ENCODE measurements around the gene RASAL2. TPM values are rescaled to one million over a fixed set of nuclear protein-coding genes. Genes with fewer than 3 reads are reported as not detected.

The RASAL2 gene
- total and polyA plus RNA-seq, 10 donors = 0.42 to 24.4 (median 14.6) TPM

DNA sequence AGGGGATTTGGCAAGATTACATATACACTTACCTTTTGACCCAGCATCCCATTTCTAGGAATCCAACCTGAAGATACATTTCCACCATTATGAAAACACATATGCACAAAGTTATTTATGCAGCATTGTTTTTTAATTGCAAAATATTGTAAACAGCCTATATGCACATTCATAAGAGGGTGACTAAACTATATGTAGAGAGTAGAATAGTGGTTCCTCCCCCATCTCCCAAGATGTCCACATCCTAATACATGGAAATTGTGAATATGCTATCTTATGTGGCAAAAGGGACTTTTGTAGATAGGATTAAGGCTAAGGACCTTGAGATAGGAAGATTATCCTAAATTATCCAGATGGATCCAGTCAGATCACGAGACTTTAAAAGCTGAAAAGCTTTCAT is 311.2 kb downstream of the RASAL2 start:
- intact Hi-C loops (cut with DNase I; ENCODE audit: low total_unique reads) = no loop called here
- 76 to 90% (median 88%) methylated on average over 1 of the region's 1 CpG for WGBS, 5 donors
- Histone ChIP-seq H3K4me1 (peaks cover 0 to 4% (median 0%) of the 10 kb centered on the region in 6 donors), H3K36me3 (no peaks in the 10 kb centered on the region), H3K27ac (no peak overlapping the region), H3K27me3 (replicated peaks in 1 of 7) (no peaks in the 10 kb centered on the region), H3K4me3 (no peak overlapping the region), H3K9me3 (peaks cover 0 to 3% (median 0%) of the 10 kb centered on the region in 8 donors)
- no peak for TF ChIP-seq POLR2AphosphoS5 (IDR thresholded peaks at IDR 0.05)
- TF ChIP-seq, protein P1, sequence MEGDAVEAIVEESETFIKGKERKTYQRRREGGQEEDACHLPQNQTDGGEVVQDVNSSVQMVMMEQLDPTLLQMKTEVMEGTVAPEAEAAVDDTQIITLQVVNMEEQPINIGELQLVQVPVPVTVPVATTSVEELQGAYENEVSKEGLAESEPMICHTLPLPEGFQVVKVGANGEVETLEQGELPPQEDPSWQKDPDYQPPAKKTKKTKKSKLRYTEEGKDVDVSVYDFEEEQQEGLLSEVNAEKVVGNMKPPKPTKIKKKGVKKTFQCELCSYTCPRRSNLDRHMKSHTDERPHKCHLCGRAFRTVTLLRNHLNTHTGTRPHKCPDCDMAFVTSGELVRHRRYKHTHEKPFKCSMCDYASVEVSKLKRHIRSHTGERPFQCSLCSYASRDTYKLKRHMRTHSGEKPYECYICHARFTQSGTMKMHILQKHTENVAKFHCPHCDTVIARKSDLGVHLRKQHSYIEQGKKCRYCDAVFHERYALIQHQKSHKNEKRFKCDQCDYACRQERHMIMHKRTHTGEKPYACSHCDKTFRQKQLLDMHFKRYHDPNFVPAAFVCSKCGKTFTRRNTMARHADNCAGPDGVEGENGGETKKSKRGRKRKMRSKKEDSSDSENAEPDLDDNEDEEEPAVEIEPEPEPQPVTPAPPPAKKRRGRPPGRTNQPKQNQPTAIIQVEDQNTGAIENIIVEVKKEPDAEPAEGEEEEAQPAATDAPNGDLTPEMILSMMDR (IDR thresholded peaks at IDR 0.05 in 8 of 11, conservative IDR thresholded peaks at IDR 0.05 in 3 of 11) = no peak
- TF ChIP-seq POLR2A (IDR thresholded peaks at IDR 0.05) = no peak
- DNase-seq = no peak

DNA sequence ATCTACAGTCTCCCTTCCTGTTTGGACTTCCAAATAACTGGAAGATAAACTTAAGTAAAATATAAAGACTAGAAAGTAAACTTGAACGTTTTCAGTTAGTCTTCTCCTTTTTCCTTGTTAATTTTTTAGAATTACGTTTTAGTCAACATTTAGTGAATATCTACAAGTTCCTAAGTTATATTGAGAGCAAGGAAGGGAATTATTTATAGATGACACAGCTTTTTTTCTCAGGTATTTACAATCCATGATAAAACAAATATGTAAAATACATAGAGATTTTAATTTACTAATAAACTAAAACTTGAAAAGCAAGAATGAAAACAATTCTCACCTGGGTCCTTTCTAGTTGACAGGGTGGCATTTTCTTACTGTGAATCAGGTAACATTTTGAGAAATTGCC is 313.3 kb downstream of the RASAL2 start:
- no peak overlapping the region for H3K4me3 ChIP-seq
- H3K36me3 ChIP-seq = no peaks in the 10 kb centered on the region
- no peaks in the 10 kb centered on the region for H3K27me3 ChIP-seq (replicated peaks in 1 of 7)
- H3K4me1 ChIP-seq = peaks cover 0 to 7% (median 0%) of the 10 kb centered on the region in 6 donors
- H3K27ac ChIP-seq = no peak overlapping the region
- peaks cover 0 to 3% (median 0%) of the 10 kb centered on the region in 8 donors for H3K9me3 ChIP-seq
- TF ChIP-seq, protein P1 (IDR thresholded peaks at IDR 0.05 in 8 of 11, conservative IDR thresholded peaks at IDR 0.05 in 3 of 11) = no peak
- no peak for TF ChIP-seq POLR2A (IDR thresholded peaks at IDR 0.05)
- TF ChIP-seq POLR2AphosphoS5 (IDR thresholded peaks at IDR 0.05) = no peak
- no peak for DNase-seq
- WGBS, 5 donors = 60 to 67% (median 65%) methylated on average over 2 of the region's 2 CpGs
- intact Hi-C loops (cut with DNase I; ENCODE audit: low total_unique reads) = no loop called here

DNA sequence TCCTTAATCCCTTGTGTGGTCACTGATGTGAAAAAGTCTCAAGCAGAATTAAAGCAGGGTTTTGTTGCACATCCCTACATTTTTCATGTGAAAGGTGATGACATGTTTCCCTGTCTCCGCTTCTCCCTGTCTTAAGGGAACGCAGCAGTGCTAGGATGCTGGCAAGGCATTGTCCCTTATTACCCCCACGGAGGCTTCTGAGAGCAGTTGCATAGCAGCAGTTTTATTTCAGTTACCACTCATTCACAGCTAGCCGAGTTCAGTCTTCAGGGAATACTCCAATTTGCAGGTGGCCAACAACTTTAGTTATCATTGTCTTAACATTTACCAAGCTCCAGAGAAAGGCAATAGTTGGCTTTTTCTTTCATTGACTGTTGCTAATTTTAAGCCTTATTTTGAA is 313.8 kb downstream of the RASAL2 start:
- no peak for DNase-seq
- 61 to 77% (median 67%) methylated on average over 4 of the region's 4 CpGs for WGBS, 5 donors
- Histone ChIP-seq H3K4me3 (no peak overlapping the region), H3K36me3 (no peaks in the 10 kb centered on the region), H3K27me3 (replicated peaks in 1 of 7) (no peaks in the 10 kb centered on the region), H3K9me3 (peaks cover 0 to 3% (median 0%) of the 10 kb centered on the region in 8 donors), H3K4me1 (peaks cover 0 to 12% (median 0%) of the 10 kb centered on the region in 6 donors), H3K27ac (no peak overlapping the region)
- intact Hi-C loops (cut with DNase I; ENCODE audit: low total_unique reads) = no loop called here
- TF ChIP-seq POLR2A (IDR thresholded peaks at IDR 0.05) = no peak
- TF ChIP-seq, protein P1 (IDR thresholded peaks at IDR 0.05 in 8 of 11, conservative IDR thresholded peaks at IDR 0.05 in 3 of 11) = no peak
- no peak for TF ChIP-seq POLR2AphosphoS5 (IDR thresholded peaks at IDR 0.05)

DNA sequence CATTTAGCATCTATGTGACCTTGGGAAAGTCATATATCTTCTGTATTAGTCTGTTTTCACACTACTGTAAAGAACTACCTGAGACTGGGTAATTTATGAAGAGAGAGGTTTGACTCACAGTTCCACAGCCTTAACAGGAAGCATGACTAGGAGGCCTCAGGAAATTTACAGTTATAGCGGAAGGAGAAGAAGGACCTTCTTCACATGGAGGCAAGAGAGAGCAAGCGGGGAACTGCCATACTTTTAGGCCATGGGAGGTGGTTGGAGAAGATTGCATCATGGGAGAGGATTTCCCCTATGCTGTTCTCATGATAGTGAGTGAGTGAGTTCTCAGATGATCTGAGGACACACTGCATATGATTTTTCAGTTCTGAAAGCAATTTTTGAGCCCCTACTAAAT is 315.0 kb downstream of the RASAL2 start:
- H3K27me3 ChIP-seq (replicated peaks in 1 of 7) = no peaks in the 10 kb centered on the region
- TF ChIP-seq POLR2AphosphoS5 (IDR thresholded peaks at IDR 0.05) (no peak), POLR2A (IDR thresholded peaks at IDR 0.05) (no peak)
- TF ChIP-seq, protein P1 (IDR thresholded peaks at IDR 0.05 in 8 of 11, conservative IDR thresholded peaks at IDR 0.05 in 3 of 11) = no peak
- H3K4me1 ChIP-seq = peaks cover 0 to 12% (median 0%) of the 10 kb centered on the region in 6 donors
- no peaks in the 10 kb centered on the region for H3K36me3 ChIP-seq
- H3K27ac ChIP-seq = no peak overlapping the region
- WGBS, 5 donors = 69 to 87% (median 75%) methylated on average over 2 of the region's 2 CpGs
- peaks cover 0 to 3% (median 0%) of the 10 kb centered on the region in 8 donors for H3K9me3 ChIP-seq
- DNase-seq = no peak
- intact Hi-C loops (cut with DNase I; ENCODE audit: low total_unique reads) = no loop called here
- no peak overlapping the region for H3K4me3 ChIP-seq

Data from spleen (tissue), 11 donors.